Panc1 (cell line): ENCODE measurements around the gene STAT4. TPM values are rescaled to one million over a fixed set of nuclear protein-coding genes. Genes with fewer than 3 reads are reported as not detected.

ENCODE experiments used
- ATAC-seq: fragments of 200-7000 bp; cut with Tn5 transposase; 2 replicates; pipeline ENCODE4 v1.9.1; 2020; ENCODE audit warnings: mild to moderate bottlenecking, moderate library complexity
- BruUV-seq: library from RNA; stranded (reverse); fragments of 400-500 nt; replicated peaks from 2 replicates; lab custom pipeline; 2021; lab: Mats Ljungman, UMichigan
- CTCF ChIA-PET: fragments of 300-600 bp; sonication (Branson Sonifier 250); formaldehyde crosslinking; loops from one replicate; lab custom pipeline; 2022; ENCODE audit warnings: antibody characterized with exemption; lab: Charles Lee
- POLR2A ChIA-PET: fragments of 300-600 bp; sonication (Branson Sonifier 250); formaldehyde crosslinking; loops from one replicate; lab custom pipeline; 2022; ENCODE audit warnings: antibody characterized with exemption; lab: Charles Lee
- DNase-seq: peaks from one replicate; pipeline ENCODE4 v3.0.0-alpha.2; 2010; ENCODE audit warnings: low read depth, low spot score
- H3K27ac ChIP-seq: 2 replicates; pipeline ENCODE4 v1.5.1; 2011; ENCODE audit warnings: mild to moderate bottlenecking, low read length, inconsistent platforms
- H3K27me3 ChIP-seq: fragments of 200-500 bp; sonication (Bioruptor generic); 2 replicates; pipeline ENCODE4 v1.6.0; 2014; ENCODE audit warnings: low read length, inconsistent platforms; ENCODE audit not compliant: control insufficient read depth, insufficient read depth
- H3K36me3 ChIP-seq: fragments of 200-500 bp; sonication (Bioruptor generic); 2 replicates; pipeline ENCODE4 v1.5.1; 2014; ENCODE audit warnings: inconsistent platforms, mild to moderate bottlenecking, low read length, moderate library complexity; ENCODE audit not compliant: control insufficient read depth, insufficient read depth
- H3K4me1 ChIP-seq: 2 replicates; pipeline ENCODE4 v1.5.1; 2011; ENCODE audit warnings: inconsistent platforms, mild to moderate bottlenecking, low read length, moderate library complexity; ENCODE audit not compliant: control insufficient read depth, insufficient read depth
- H3K4me3 ChIP-seq, 2 experiments: 2 replicates each; pipeline ENCODE4 v1.5.1; 2011 to 2012; ENCODE audit warnings: low read depth in 2 of 2, low read length in 2 of 2, mild to moderate bottlenecking in 2 of 2, inconsistent platforms in 1 of 2, moderate library complexity in 1 of 2
- H3K9me3 ChIP-seq: fragments of 200-500 bp; sonication (Bioruptor generic); 2 replicates; pipeline ENCODE4 v1.5.1; 2014; ENCODE audit warnings: low read depth, mild to moderate bottlenecking, inconsistent platforms, low read length, moderate library complexity; ENCODE audit not compliant: control insufficient read depth, insufficient read depth
- CTCF ChIP-seq: fragments of 450-650 bp; IDR thresholded peaks from 2 replicates; pipeline ENCODE4 v1.5.1; 2017; ENCODE audit warnings: mild to moderate bottlenecking
- POLR2AphosphoS5 ChIP-seq: IDR thresholded peaks from 2 replicates; pipeline ENCODE4 v1.6.1; 2012; ENCODE audit warnings: mild to moderate bottlenecking, low read depth, low read length, moderate library complexity
- REST ChIP-seq, 2 experiments: IDR thresholded peaks; 2 replicates each; pipeline ENCODE4 v1.6.1; 2011 to 2012; ENCODE audit warnings: low read depth in 2 of 2, control low read depth in 1 of 2, low read length in 1 of 2, mild to moderate bottlenecking in 1 of 2, moderate library complexity in 1 of 2; ENCODE audit not compliant: insufficient read depth in 1 of 2
- SIN3A ChIP-seq: IDR thresholded peaks from 2 replicates; pipeline ENCODE4 v1.6.1; 2012; ENCODE audit warnings: low read depth, mild to moderate bottlenecking, low read length, moderate library complexity, borderline replicate concordance; ENCODE audit not compliant: insufficient read depth
- TCF7L2 ChIP-seq: IDR thresholded peaks from 2 replicates; pipeline ENCODE4 v1.6.1; 2011; ENCODE audit warnings: mild to moderate bottlenecking, low read depth, low read length, inconsistent platforms
- in situ Hi-C: cut with HindIII; loops from 2 replicates; pipeline ENCODE4 v1.10.0; 2016; ENCODE audit warnings: low sequenced_read_pairs, low pct_unique_long_range_greater_than_20kb
- intact Hi-C: fragments of 100-400 bp; cut with micrococcal nuclease; formaldehyde crosslinking; loops from one replicate; pipeline ENCODE4 v1.10.0; 2022; ENCODE audit not compliant: unreplicated experiment
- total RNA-seq: library from RNA; stranded (reverse); gene quantifications from one replicate; pipeline ENCODE4 v1.2.1, GENCODE V29; 2021; ENCODE audit not compliant: unreplicated experiment

The STAT4 gene
- total RNA-seq, 1 experiment from 2014 or later: 0.05 TPM

GRCh38 chr2:191145769-191146471 lies 4.9 kb downstream of the STAT4 start:
- in situ Hi-C loops (no loop called here), intact Hi-C loops (loop anchor here (5.0 kb wide), 1 partner anchor 74 kb away; no protein-coding TSS in a partner anchor)
- no peak for DNase-seq
- no peak overlapping the region for H3K4me3 ChIP-seq
- CTCF ChIA-PET: no interaction called here
- BruUV-seq: no TSS peak
- ATAC-seq: no peak
- no peak overlapping the region for H3K27ac ChIP-seq
- H3K36me3 ChIP-seq: no peaks in the 10 kb centered on the region; the same call in 1 of the 2 replicates
- peaks cover 18% of the 10 kb centered on the region for H3K27me3 ChIP-seq
- TF ChIP-seq TCF7L2 (no peak), REST (IDR thresholded peaks at IDR 0.05; ENCODE audit: insufficient read depth in 1 of 2, low read depth in 2 of 2, low read length in 1 of 2) (no peak), POLR2AphosphoS5 (no peak), CTCF (no peak), SIN3A (no peak)
- no peaks in the 10 kb centered on the region for H3K9me3 ChIP-seq
- POLR2A ChIA-PET: no interaction called here
- no peaks in the 10 kb centered on the region for H3K4me1 ChIP-seq

GRCh38 chr2:191144217-191144616 lies 6.6 kb downstream of the STAT4 start:
- no peak for TF ChIP-seq POLR2AphosphoS5
- TF ChIP-seq CTCF: no peak
- TF ChIP-seq SIN3A: no peak
- ChIA-PET CTCF (interaction anchor here (0.7 kb wide), 1 partner anchor 95 kb away, joined by 3 read pairs; no protein-coding TSS in a partner anchor), POLR2A (no interaction called here)
- in situ Hi-C loops (no loop called here), intact Hi-C loops (no loop called here)
- Histone ChIP-seq H3K27ac (no peak overlapping the region), H3K27me3 (peaks cover 11% of the 10 kb centered on the region), H3K36me3 (no peaks in the 10 kb centered on the region), H3K9me3 (no peaks in the 10 kb centered on the region), H3K4me1 (no peaks in the 10 kb centered on the region), H3K4me3 (no peak overlapping the region)
- BruUV-seq: no TSS peak
- DNase-seq (no peak), ATAC-seq (no peak)
